B cell (primary cell): ENCODE data around the gene SYTL1. TPM values are rescaled to one million over a fixed set of nuclear protein-coding genes. Genes with fewer than 3 reads are reported as not detected.

Source experiments
- ATAC-seq: fragments of 200-7000 bp; cut with Tn5 transposase; one replicate; pipeline ENCODE4 v1.10.0; 2021; ENCODE audit warnings: low read depth, mild to moderate bottlenecking, moderate number of reproducible peaks, moderate library complexity
- CTCF ChIA-PET: fragments of 350-600 bp; sonication (Branson Sonifier 250); formaldehyde crosslinking; loops from one replicate; lab custom pipeline; 2021; ENCODE audit warnings: antibody characterized with exemption, inconsistent platforms; lab: Charles Lee
- POLR2A ChIA-PET: fragments of 350-600 bp; sonication (Branson Sonifier 250); formaldehyde crosslinking; loops from one replicate; lab custom pipeline; 2021; ENCODE audit warnings: antibody characterized with exemption; lab: Charles Lee
- DNase-seq: peaks from one replicate; pipeline ENCODE4 v3.0.0; 2013
- H2AFZ ChIP-seq: 2 replicates; pipeline ENCODE4 v1.6.1; 2012; ENCODE audit warnings: mild to moderate bottlenecking, low read depth, low read length; ENCODE audit not compliant: insufficient read depth, poor library complexity, severe bottlenecking
- H3K27ac ChIP-seq, 2 donors: 1 replicate in 1 of 2; 2 replicates in 1 of 2; pipeline ENCODE4 v1.5.1; 2012 to 2013; ENCODE audit warnings: low read length in 2 of 2, mild to moderate bottlenecking in 2 of 2, moderate library complexity in 1 of 2
- H3K27me3 ChIP-seq, 4 experiments: fragments of 200-600 bp in 1 of 4; sonication (generic) in 1 of 4; replicated peaks in 1 of 4; 1 replicate in 2 of 4; 2 replicates in 2 of 4; pipeline versions ENCODE4 v1.6.1 to v1.7.0; 2013 to 2016; ENCODE audit warnings: low read length in 3 of 4, mild to moderate bottlenecking in 2 of 4, mixed read lengths in 1 of 4, moderate library complexity in 1 of 4; ENCODE audit not compliant: insufficient read depth in 4 of 4, control insufficient read depth in 3 of 4; ENCODE audit errors: control extremely low read depth in 1 of 4
- H3K36me3 ChIP-seq, 2 experiments: replicated peaks in 1 of 2; 1 replicate in 1 of 2; 2 replicates in 1 of 2; pipeline versions ENCODE4 v1.6.1 to v1.7.1; 2013; ENCODE audit warnings: low read length in 1 of 2; ENCODE audit not compliant: insufficient read depth in 2 of 2, control insufficient read depth in 1 of 2; ENCODE audit errors: control extremely low read depth in 1 of 2, extremely low read depth in 1 of 2
- H3K4me1 ChIP-seq, 2 donors: fragments of 200-600 bp in 1 of 2; sonication (generic) in 1 of 2; 1 replicate in 1 of 2; 2 replicates in 1 of 2; pipeline versions ENCODE4 v1.5.1 to v1.6.1; 2013 to 2017; ENCODE audit warnings: low read length in 2 of 2; ENCODE audit not compliant: control insufficient read depth in 2 of 2, insufficient read depth in 2 of 2
- H3K4me2 ChIP-seq: replicated peaks from 2 replicates; pipeline ENCODE3; 2012; ENCODE audit warnings: mild to moderate bottlenecking, low read depth, low read length; ENCODE audit not compliant: poor library complexity, severe bottlenecking
- H3K4me3 ChIP-seq, 5 experiments: fragments of 200-600 bp in 1 of 5; sonication (generic) in 1 of 5; 1 replicate in 3 of 5; 2 replicates in 2 of 5; pipeline versions ENCODE4 v1.5.1 to v1.7.0; 2011 to 2016; ENCODE audit warnings: low read length in 4 of 5, mild to moderate bottlenecking in 4 of 5, low read depth in 2 of 5, control low read depth in 1 of 5, moderate library complexity in 1 of 5; ENCODE audit not compliant: insufficient read depth in 1 of 5; ENCODE audit errors: control extremely low read depth in 1 of 5, extremely low read depth in 1 of 5
- H3K79me2 ChIP-seq: fragments of 200-600 bp; sonication (generic); one replicate; pipeline ENCODE4 v1.6.0; 2016; ENCODE audit warnings: low read length; ENCODE audit not compliant: control insufficient read depth, insufficient read depth
- H3K9ac ChIP-seq: fragments of 200-600 bp; sonication (generic); 2 replicates; pipeline ENCODE4 v1.6.1; 2017; ENCODE audit warnings: mild to moderate bottlenecking, low read length, moderate library complexity
- H3K9me3 ChIP-seq, 3 donors: one replicate each; pipeline versions ENCODE4 v1.6.1 to v1.7.1; 2013; ENCODE audit warnings: low read length in 2 of 3; ENCODE audit not compliant: control insufficient read depth in 2 of 3, insufficient read depth in 1 of 3; ENCODE audit errors: control extremely low read depth in 1 of 3
- H4K20me1 ChIP-seq: 2 replicates; pipeline ENCODE4 v1.6.0; 2012; ENCODE audit warnings: mild to moderate bottlenecking, low read length; ENCODE audit not compliant: insufficient read depth, control insufficient read depth, poor library complexity, severe bottlenecking
- H3K27ac Mint-ChIP-seq: one replicate; pipeline ENCODE4 v1.8.0; 2021; ENCODE audit warnings: mixed read lengths
- H3K27me3 Mint-ChIP-seq: one replicate; pipeline ENCODE4 v1.8.0; 2021; ENCODE audit warnings: mixed read lengths
- H3K4me1 Mint-ChIP-seq: one replicate; pipeline ENCODE4 v1.8.0; 2021; ENCODE audit warnings: mixed read lengths
- H3K4me3 Mint-ChIP-seq: one replicate; pipeline ENCODE4 v1.8.0; 2021; ENCODE audit warnings: mixed read lengths
- H3K9me3 Mint-ChIP-seq: one replicate; pipeline ENCODE4 v1.8.0; 2022; ENCODE audit warnings: mixed read lengths; ENCODE audit not compliant: insufficient read depth
- EZH2 ChIP-seq: IDR thresholded peaks from 2 replicates; pipeline ENCODE4 v1.6.1; 2012; ENCODE audit warnings: borderline replicate concordance, low read depth, mild to moderate bottlenecking, moderate library complexity, low read length; ENCODE audit not compliant: insufficient read depth, poor library complexity, severe bottlenecking
- WGBS: methylation state at CpG from one replicate; pipeline ENCODE4 v1.1.5; 2013; ENCODE audit warnings: missing lambda C conversion rate; ENCODE audit not compliant: insufficient coverage; 5-methylcytosine and 5-hydroxymethylcytosine counted together
- intact Hi-C: fragments of 100-400 bp; cut with micrococcal nuclease; formaldehyde crosslinking; loops from one replicate; pipeline ENCODE4 v1.10.0; 2022
- polyA plus RNA-seq: library from polyadenylated mRNA; depleted of rRNA; stranded (reverse); fragments of >200 nt; gene quantifications from 2 replicates; pipeline ENCODE4 v1.2.3, GENCODE V29; 2012
- total RNA-seq, 2 donors: library from RNA; stranded (reverse); fragments of 120-200 nt in 1 of 2; gene quantifications; 1 replicate in 1 of 2; 2 replicates in 1 of 2; pipeline versions ENCODE4 v1.2.3 to v1.2.4, GENCODE V29; 2013 to 2022
- TF ChIP-seq, protein P1 (sequence below): fragments of 200-600 bp; IDR thresholded peaks from one replicate; pipeline ENCODE4 v1.8.0; 2022; ENCODE audit warnings: antibody characterized with exemption, mild to moderate bottlenecking

The SYTL1 gene
- total and polyA plus RNA-seq, 2 donors (not counting 1 experiment from before 2014, with no cell fraction given) = 159 to 444 TPM

DNA sequence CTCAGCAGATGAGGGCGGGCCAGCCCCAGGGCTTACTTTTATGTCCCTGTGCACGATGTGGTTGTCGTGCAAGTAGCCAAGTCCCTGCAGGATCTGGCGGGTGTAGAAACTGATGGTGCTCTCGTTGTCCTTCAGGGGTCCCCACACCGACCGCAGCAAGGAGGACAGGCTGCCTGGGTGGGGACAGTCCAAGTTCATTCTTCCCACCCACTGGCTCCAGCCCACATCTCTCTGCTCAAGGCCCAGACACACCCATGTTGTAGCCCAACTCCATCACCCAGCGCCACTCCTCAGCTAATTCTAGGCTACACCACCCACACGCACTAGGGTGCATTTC lies 18.0 kb downstream of the SYTL1 start:
- POLR2A ChIA-PET = interaction anchor here (0.9 kb wide), 1 partner anchor 11 kb away, joined by 3 read pairs; no protein-coding TSS in a partner anchor
- Mint-ChIP-seq H3K4me3 (peak overlapping the region; percentile 92), H3K4me1 (peaks cover 56% of the 10 kb centered on the region), H3K9me3 (no peaks in the 10 kb centered on the region), H3K27ac (peak overlapping the region; percentile 70), H3K27me3 (no peaks in the 10 kb centered on the region)
- no peak for TF ChIP-seq EZH2
- TF ChIP-seq, protein P1, sequence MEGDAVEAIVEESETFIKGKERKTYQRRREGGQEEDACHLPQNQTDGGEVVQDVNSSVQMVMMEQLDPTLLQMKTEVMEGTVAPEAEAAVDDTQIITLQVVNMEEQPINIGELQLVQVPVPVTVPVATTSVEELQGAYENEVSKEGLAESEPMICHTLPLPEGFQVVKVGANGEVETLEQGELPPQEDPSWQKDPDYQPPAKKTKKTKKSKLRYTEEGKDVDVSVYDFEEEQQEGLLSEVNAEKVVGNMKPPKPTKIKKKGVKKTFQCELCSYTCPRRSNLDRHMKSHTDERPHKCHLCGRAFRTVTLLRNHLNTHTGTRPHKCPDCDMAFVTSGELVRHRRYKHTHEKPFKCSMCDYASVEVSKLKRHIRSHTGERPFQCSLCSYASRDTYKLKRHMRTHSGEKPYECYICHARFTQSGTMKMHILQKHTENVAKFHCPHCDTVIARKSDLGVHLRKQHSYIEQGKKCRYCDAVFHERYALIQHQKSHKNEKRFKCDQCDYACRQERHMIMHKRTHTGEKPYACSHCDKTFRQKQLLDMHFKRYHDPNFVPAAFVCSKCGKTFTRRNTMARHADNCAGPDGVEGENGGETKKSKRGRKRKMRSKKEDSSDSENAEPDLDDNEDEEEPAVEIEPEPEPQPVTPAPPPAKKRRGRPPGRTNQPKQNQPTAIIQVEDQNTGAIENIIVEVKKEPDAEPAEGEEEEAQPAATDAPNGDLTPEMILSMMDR = no peak
- peak overlapping the region; percentile 69 for H3K9ac ChIP-seq
- H3K9me3 ChIP-seq = no peaks in the 10 kb centered on the region
- peak overlapping the region; percentile 89 for H2AFZ ChIP-seq
- no peaks in the 10 kb centered on the region for H3K79me2 ChIP-seq
- H4K20me1 ChIP-seq = peaks cover 8% of the 10 kb centered on the region
- no peaks in the 10 kb centered on the region for H3K36me3 ChIP-seq
- H3K4me3 ChIP-seq = peak overlapping the region; percentile 48 to 63 (median 57)
- no peaks in the 10 kb centered on the region for H3K27me3 ChIP-seq
- ATAC-seq = no peak
- peaks cover 38 to 58% of the 10 kb centered on the region in 2 donors for H3K4me1 ChIP-seq
- WGBS = 52% methylated on average over 9 of the region's 9 CpGs
- H3K27ac ChIP-seq = no peak overlapping the region
- no peak for DNase-seq
- H3K4me2 ChIP-seq = peak overlapping the region; percentile 96
- CTCF ChIA-PET = interaction anchor here (0.5 to 11.1 kb wide), 8 partner anchors 9 to 1051 kb away, joined by 3 to 135 read pairs (median 29); partner anchors contain the start of genes CD164L2, GPR3, MAP3K6 and SYTL1
- intact Hi-C loops = no loop called here
